Common myeloid progenitor, CD34-positive (primary cell): ENCODE results near the gene OCA2.

Experiments
- CTCF ChIA-PET: fragments of 350-600 bp; sonication (Branson Sonifier 250); formaldehyde crosslinking; loops from one replicate; lab custom pipeline; 2021; ENCODE audit warnings: antibody characterized with exemption; lab: Charles Lee
- POLR2A ChIA-PET: fragments of 350-600 bp; sonication (Branson Sonifier 250); formaldehyde crosslinking; loops from one replicate; lab custom pipeline; 2021; ENCODE audit warnings: antibody characterized with exemption; lab: Charles Lee
- DNase-seq, 3 donors: peaks; one replicate each; pipeline versions ENCODE4 v3.0.0 to v3.0.0-alpha.2; 2013
- H3K27ac ChIP-seq, 2 experiments: 1 replicate in 1 of 2; 2 replicates in 1 of 2; pipeline ENCODE4 v1.7.0; 2013; ENCODE audit warnings: inconsistent platforms in 2 of 2, low read length in 2 of 2, mild to moderate bottlenecking in 2 of 2, low read depth in 1 of 2, moderate library complexity in 1 of 2; ENCODE audit not compliant: severe bottlenecking in 2 of 2, insufficient read depth in 1 of 2, poor library complexity in 1 of 2
- H3K27me3 ChIP-seq, 5 experiments: replicated peaks in 2 of 5; 1 replicate in 3 of 5; 2 replicates in 2 of 5; pipeline versions ENCODE4 v1.6.1 to v1.7.0; 2013; ENCODE audit warnings: low read length in 4 of 5, mild to moderate bottlenecking in 2 of 5, moderate library complexity in 2 of 5, inconsistent platforms in 1 of 5; ENCODE audit not compliant: insufficient read depth in 5 of 5, control insufficient read depth in 4 of 5
- H3K36me3 ChIP-seq, 4 experiments: 1 replicate in 2 of 4; 2 replicates in 2 of 4; pipeline versions ENCODE4 v1.6.1 to v1.7.0; 2013; ENCODE audit warnings: low read length in 3 of 4, control low read depth in 1 of 4, mild to moderate bottlenecking in 1 of 4; ENCODE audit not compliant: control insufficient read depth in 4 of 4, insufficient read depth in 4 of 4
- H3K4me1 ChIP-seq, 4 experiments: 1 replicate in 3 of 4; 2 replicates in 1 of 4; pipeline versions ENCODE4 v1.6.1 to v1.7.1; 2013; ENCODE audit warnings: low read length in 3 of 4, mild to moderate bottlenecking in 3 of 4, control low read depth in 1 of 4, inconsistent platforms in 1 of 4, moderate library complexity in 1 of 4; ENCODE audit not compliant: control insufficient read depth in 4 of 4, insufficient read depth in 4 of 4; ENCODE audit errors: control extremely low read depth in 1 of 4
- H3K4me3 ChIP-seq, 7 experiments: 1 replicate in 4 of 7; 2 replicates in 3 of 7; pipeline versions ENCODE4 v1.5.1 to v1.7.0; 2013; ENCODE audit warnings: mild to moderate bottlenecking in 7 of 7, low read length in 6 of 7, moderate library complexity in 6 of 7, inconsistent platforms in 2 of 7, low read depth in 2 of 7, control low read depth in 1 of 7; ENCODE audit not compliant: insufficient read depth in 4 of 7, control insufficient read depth in 1 of 7; ENCODE audit errors: extremely low read depth in 1 of 7
- H3K9me3 ChIP-seq, 5 experiments: 1 replicate in 4 of 5; 2 replicates in 1 of 5; pipeline versions ENCODE4 v1.6.1 to v1.7.1; 2013; ENCODE audit warnings: low read length in 4 of 5, mild to moderate bottlenecking in 2 of 5, inconsistent platforms in 1 of 5, low read depth in 1 of 5, moderate library complexity in 1 of 5; ENCODE audit not compliant: control insufficient read depth in 4 of 5, insufficient read depth in 2 of 5; ENCODE audit errors: control extremely low read depth in 1 of 5
- WGBS: methylation state at CpG from one replicate; pipeline ENCODE4 v1.1.5; 2013; ENCODE audit not compliant: insufficient coverage; 5-methylcytosine and 5-hydroxymethylcytosine counted together

Gene OCA2

GRCh38 chr15:27813139-27813538, 286.0 kb downstream of the OCA2 start:
- H3K27ac ChIP-seq = no peak overlapping the region
- H3K4me1 ChIP-seq = no peaks in the 10 kb centered on the region
- H3K36me3 ChIP-seq = no peaks in the 10 kb centered on the region
- 95% methylated on average over 2 of the region's 2 CpGs for WGBS
- peaks cover 0 to 1% (median 0%) of the 10 kb centered on the region in 5 experiments for H3K27me3 ChIP-seq
- ChIA-PET POLR2A (no interaction called here), CTCF (no interaction called here)
- peaks cover 0 to 10% (median 0%) of the 10 kb centered on the region in 5 experiments for H3K9me3 ChIP-seq
- H3K4me3 ChIP-seq = no peak overlapping the region
- no peak for DNase-seq

DNA sequence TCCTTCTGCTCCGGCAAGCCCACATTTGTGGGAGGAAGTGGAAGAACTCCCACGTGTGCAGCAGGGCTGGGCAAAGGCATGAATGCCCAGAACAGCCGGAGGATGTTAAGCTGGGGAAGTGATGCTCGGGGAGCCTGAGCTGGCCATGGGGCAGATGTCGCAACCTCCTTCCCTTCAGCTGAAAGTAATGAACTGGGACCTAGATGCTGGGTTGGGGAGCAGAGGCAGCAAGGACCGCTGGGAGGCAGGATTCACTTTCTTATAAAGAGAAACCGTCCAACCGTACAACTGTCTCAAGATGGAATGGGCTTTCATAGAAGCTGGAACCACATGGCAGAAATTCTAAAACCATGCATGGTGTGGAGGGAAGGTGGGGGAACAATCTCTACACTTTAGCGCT, 290.9 kb downstream of the OCA2 start:
- Histone ChIP-seq H3K27ac (no peak overlapping the region), H3K4me3 (no peak overlapping the region), H3K36me3 (no peaks in the 10 kb centered on the region), H3K27me3 (peaks cover 0 to under 1% (median 0%) of the 10 kb centered on the region in 5 experiments), H3K4me1 (no peaks in the 10 kb centered on the region), H3K9me3 (peaks cover 0 to 9% (median 7%) of the 10 kb centered on the region in 5 experiments)
- DNase-seq = no peak
- 56% methylated on average over 9 of the region's 9 CpGs for WGBS
- ChIA-PET CTCF (no interaction called here), POLR2A (no interaction called here)

DNA sequence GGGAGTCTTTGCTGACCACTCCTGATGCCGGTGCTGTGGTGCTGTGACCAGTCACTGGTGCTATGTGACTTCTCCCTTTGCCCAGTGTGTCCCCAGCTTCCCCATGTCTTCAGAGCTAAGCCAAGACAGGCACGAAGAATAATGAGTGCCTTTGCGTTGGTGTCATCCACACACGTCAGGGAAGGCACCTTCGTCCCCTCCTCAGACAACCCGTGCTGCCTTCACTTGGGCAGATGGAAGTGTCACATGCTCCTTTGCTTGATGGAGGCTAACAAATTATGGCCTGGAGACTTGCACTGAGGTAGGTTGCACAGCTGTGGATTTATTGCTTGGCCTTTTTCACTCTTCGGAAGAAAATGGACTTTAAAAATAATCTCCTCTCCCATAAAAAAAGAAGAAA, 291.8 kb downstream of the OCA2 start:
- Histone ChIP-seq H3K27ac (no peak overlapping the region), H3K36me3 (no peaks in the 10 kb centered on the region), H3K9me3 (peaks cover 0 to 9% (median 7%) of the 10 kb centered on the region in 5 experiments), H3K27me3 (no peaks in the 10 kb centered on the region), H3K4me1 (no peaks in the 10 kb centered on the region), H3K4me3 (no peak overlapping the region)
- WGBS = 97% methylated on average over 7 of the region's 7 CpGs
- ChIA-PET POLR2A (no interaction called here), CTCF (no interaction called here)
- no peak for DNase-seq

DNA sequence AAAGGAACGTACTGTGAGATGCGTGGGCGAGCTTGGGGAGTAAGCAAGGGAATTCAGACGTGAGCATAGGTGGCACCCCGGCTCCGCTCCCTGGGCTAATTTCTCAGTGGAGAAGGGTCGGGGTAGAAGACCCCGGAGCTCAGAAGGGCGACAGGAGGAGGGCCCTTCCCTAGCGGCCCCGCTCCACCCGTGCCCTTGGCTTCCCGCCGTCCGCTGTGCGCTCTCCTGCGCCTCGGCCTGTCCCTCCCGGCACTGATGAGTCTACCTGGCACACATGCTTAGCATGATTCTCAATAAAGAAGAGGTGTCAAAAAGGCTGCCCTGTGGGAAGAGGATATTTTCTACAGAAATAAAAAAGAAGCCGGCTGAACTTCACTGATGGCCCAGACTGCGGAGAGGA, 292.7 kb downstream of the OCA2 start:
- 95% methylated on average over 21 of the region's 21 CpGs for WGBS
- Histone ChIP-seq H3K4me1 (no peaks in the 10 kb centered on the region), H3K36me3 (no peaks in the 10 kb centered on the region), H3K4me3 (no peak overlapping the region), H3K27ac (no peak overlapping the region), H3K27me3 (no peaks in the 10 kb centered on the region), H3K9me3 (peaks cover 0 to 9% (median 7%) of the 10 kb centered on the region in 5 experiments)
- CTCF ChIA-PET = no interaction called here
- POLR2A ChIA-PET = no interaction called here
- DNase-seq = no peak

GRCh38 chr15:27805261-27806220, 293.6 kb downstream of the OCA2 start:
- H3K4me1 ChIP-seq = no peaks in the 10 kb centered on the region
- no peak for DNase-seq
- no peak overlapping the region for H3K27ac ChIP-seq
- H3K9me3 ChIP-seq = peaks cover 0 to 9% (median 7%) of the 10 kb centered on the region in 5 experiments
- H3K27me3 ChIP-seq = no peaks in the 10 kb centered on the region
- H3K4me3 ChIP-seq = no peak overlapping the region
- H3K36me3 ChIP-seq = no peaks in the 10 kb centered on the region
- POLR2A ChIA-PET = no interaction called here
- 95% methylated on average over 48 of the region's 54 CpGs for WGBS
- CTCF ChIA-PET = no interaction called here

DNA sequence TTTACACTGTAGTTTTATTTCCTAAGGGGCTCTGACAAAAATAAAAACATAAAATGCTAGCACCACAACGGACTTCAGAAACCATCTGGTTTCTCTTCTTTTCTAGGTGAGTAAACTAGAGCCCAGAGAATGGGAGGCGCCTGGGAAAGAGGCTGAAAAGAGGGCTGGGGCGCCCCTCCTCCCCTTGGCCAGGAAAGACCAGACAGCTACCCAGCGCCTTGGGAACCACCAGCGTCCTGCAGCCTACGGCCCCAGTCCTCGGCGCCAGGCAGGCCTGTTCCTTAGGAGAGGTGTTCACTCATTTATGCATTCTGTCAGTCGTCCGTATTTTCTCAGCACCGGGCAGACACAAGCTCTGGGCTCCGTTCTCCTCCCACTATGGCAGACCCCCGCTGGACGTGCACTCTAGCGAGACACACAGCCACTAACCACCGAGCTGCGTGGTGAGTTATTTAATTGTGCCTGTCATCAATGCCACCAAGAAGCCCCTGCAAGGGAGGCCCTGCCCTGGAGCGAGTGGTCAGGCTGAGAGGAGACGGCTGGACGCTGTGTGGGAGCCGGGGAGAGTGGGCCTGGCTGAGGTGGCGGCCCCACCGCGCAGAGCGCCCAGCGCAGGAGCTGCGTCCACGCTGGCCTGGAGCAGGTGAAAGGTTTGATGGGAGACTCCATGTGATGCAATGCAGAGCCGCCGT, 294.4 kb downstream of the OCA2 start:
- POLR2A ChIA-PET = no interaction called here
- 96% methylated on average over 29 of the region's 30 CpGs for WGBS

DNA sequence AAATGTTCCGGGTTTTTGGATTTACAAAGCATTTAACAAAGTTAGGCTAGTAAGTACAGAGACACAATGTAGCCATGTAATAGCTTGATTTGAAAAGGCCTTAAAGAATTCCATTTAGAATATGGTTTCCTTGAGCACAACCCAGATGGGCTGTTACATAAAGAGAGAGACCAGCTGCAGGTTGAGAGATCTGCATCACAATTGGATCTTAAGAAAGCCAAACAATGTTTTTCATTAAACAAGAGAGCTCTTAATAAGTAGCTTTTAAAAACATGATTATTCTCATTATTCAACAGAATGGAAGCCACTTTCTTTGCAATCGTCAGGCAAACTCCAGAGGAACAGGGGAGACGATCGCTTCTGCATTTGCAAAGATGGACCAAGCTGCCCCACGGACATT, 300.3 kb downstream of the OCA2 start:
- no peak for DNase-seq
- no peaks in the 10 kb centered on the region for H3K36me3 ChIP-seq
- POLR2A ChIA-PET = no interaction called here
- no peaks in the 10 kb centered on the region for H3K4me1 ChIP-seq
- no peak overlapping the region for H3K27ac ChIP-seq
- H3K27me3 ChIP-seq = no peaks in the 10 kb centered on the region
- CTCF ChIA-PET = no interaction called here
- 83% methylated on average over 5 of the region's 5 CpGs for WGBS
- H3K9me3 ChIP-seq = peaks cover 0 to 3% (median 0%) of the 10 kb centered on the region in 5 experiments
- H3K4me3 ChIP-seq = no peak overlapping the region

More for the DNA sequence above, 294.4 kb downstream of the OCA2 start:
- no peak for DNase-seq
- Histone ChIP-seq H3K9me3 (peaks cover 0 to 9% (median 7%) of the 10 kb centered on the region in 5 experiments), H3K36me3 (no peaks in the 10 kb centered on the region), H3K27me3 (no peaks in the 10 kb centered on the region), H3K4me1 (no peaks in the 10 kb centered on the region), H3K27ac (no peak overlapping the region), H3K4me3 (no peak overlapping the region)
- CTCF ChIA-PET = no interaction called here
